OCI-LY3 (cell line): ENCODE measurements around the gene PNPLA7.

ENCODE experiments used
- CTCF ChIP-seq: fragments of 200-600, 300-600 bp; sonication (generic); IDR thresholded peaks from 2 replicates; pipeline ENCODE4 v1.5.1; 2014; ENCODE audit warnings: antibody characterized with exemption, low read length, low read depth
- EZH2phosphoT487 ChIP-seq: fragments of 200-600 bp; shearing (Covaris generic); IDR thresholded peaks from 2 replicates; pipeline ENCODE4 v1.6.1; 2018; ENCODE audit warnings: antibody characterized with exemption, mixed run types, low read depth

DNA sequence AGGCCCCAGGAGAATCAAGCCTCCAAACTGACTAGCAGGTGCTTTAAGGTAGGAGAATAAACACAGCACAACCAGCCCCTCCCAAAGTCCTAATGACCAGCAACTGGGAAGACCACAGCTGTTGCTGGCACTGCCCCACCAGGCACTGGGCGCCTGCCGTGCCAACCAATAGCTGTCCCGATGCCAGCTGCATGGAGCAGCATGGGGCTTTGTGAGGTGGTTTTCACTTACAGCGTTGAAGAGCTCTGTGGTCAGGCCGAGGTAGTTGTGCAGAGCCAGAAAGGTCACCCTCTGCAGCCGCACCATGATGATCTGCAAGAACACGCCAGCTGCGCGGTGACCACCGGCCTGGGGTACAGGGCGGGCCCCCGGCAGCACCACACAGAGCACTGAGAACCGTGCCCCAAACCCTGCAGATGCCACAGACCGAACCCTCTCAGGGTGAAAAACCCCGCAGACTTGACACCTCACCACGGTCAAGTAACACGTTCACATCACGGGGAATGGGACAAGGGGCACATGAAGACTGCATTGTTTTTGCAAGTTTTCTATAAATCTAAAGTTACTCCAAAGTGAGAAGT, 28.7 kb downstream of the PNPLA7 start:
- TF ChIP-seq CTCF (no peak), EZH2phosphoT487 (no peak)
